Measurements from ENCODE around the gene MVB12B. TPM values are rescaled to one million over a fixed set of nuclear protein-coding genes. Genes with fewer than 3 reads are reported as not detected.

Gene MVB12B
- total RNA-seq, 2 experiments from 2014 or later = 14.3 to 15.3 TPM

GRCh38 chr9:126360073-126360472, 33.4 kb downstream of the MVB12B start:
- Histone ChIP-seq H3K4me3 (ENCODE audit: low read length) (no peak overlapping the region), H3K36me3 (ENCODE audit: insufficient read depth, low read length) (no peaks in the 10 kb centered on the region), H3K4me1 (ENCODE audit: insufficient read depth, low read length) (no peaks in the 10 kb centered on the region), H3K9me3 (ENCODE audit: control insufficient read depth in 1 of 2, insufficient read depth in 1 of 2, low read length in 2 of 2) (peaks cover 7 to 17% of the 10 kb centered on the region in 2 experiments), H3K27ac (ENCODE audit: low read depth in 1 of 2, low read length in 2 of 2) (no peak overlapping the region), H3K27me3 (ENCODE audit: control insufficient read depth in 1 of 2, insufficient read depth in 2 of 2, low read length in 2 of 2) (no peaks in the 10 kb centered on the region)
- ChIA-PET CTCF (interaction anchor here (1.1 to 1.6 kb wide), 2 partner anchors 10 to 12 kb away, joined by 3 to 4 read pairs; no protein-coding TSS in a partner anchor), POLR2A (no interaction called here)
- H3K9me3 Mint-ChIP-seq = peaks cover 4% of the 10 kb centered on the region
- H3K27ac Mint-ChIP-seq = no peak overlapping the region
- no peak for DNase-seq
- intact Hi-C loops (cut with DNase I, micrococcal nuclease) = no loop called here
- no peak for TF ChIP-seq CTCF (IDR thresholded peaks at IDR 0.05)
- H3K4me3 Mint-ChIP-seq = no peak overlapping the region
- no peaks in the 10 kb centered on the region for H3K27me3 Mint-ChIP-seq
- no peak for ATAC-seq (ENCODE audit: poor library complexity)
- peaks cover 6% of the 10 kb centered on the region for H3K4me1 Mint-ChIP-seq (ENCODE audit: low read depth)
- peaks cover 51% of the 10 kb centered on the region for H3K36me3 Mint-ChIP-seq (ENCODE audit: low read depth)

GRCh38 chr9:126361810-126362238, 35.2 kb downstream of the MVB12B start:
- TF ChIP-seq CTCF (IDR thresholded peaks at IDR 0.05) = no peak
- Mint-ChIP-seq H3K27ac (no peak overlapping the region), H3K27me3 (no peaks in the 10 kb centered on the region), H3K4me3 (no peak overlapping the region), H3K4me1 (ENCODE audit: low read depth) (no peaks in the 10 kb centered on the region), H3K36me3 (ENCODE audit: low read depth) (peaks cover 57% of the 10 kb centered on the region), H3K9me3 (peaks cover 4% of the 10 kb centered on the region)
- no peak for ATAC-seq (ENCODE audit: poor library complexity)
- no peaks in the 10 kb centered on the region for H3K4me1 ChIP-seq (ENCODE audit: insufficient read depth, low read length)
- no peak overlapping the region for H3K27ac ChIP-seq (ENCODE audit: low read depth in 1 of 2, low read length in 2 of 2)
- H3K36me3 ChIP-seq (ENCODE audit: insufficient read depth, low read length) = peaks cover under 1% of the 10 kb centered on the region
- no peak for DNase-seq
- POLR2A ChIA-PET = no interaction called here
- CTCF ChIA-PET = interaction anchor here (1.6 kb wide), 1 partner anchor 8 kb away, joined by 4 read pairs; no protein-coding TSS in a partner anchor
- peaks cover 7 to 17% of the 10 kb centered on the region in 2 experiments for H3K9me3 ChIP-seq (ENCODE audit: control insufficient read depth in 1 of 2, insufficient read depth in 1 of 2, low read length in 2 of 2)
- no peak overlapping the region for H3K4me3 ChIP-seq (ENCODE audit: low read length)
- no peaks in the 10 kb centered on the region for H3K27me3 ChIP-seq (ENCODE audit: control insufficient read depth in 1 of 2, insufficient read depth in 2 of 2, low read length in 2 of 2)
- intact Hi-C loops (cut with DNase I, micrococcal nuclease) = no loop called here

- Mint-ChIP-seq H3K9me3 (peaks cover 4% of the 10 kb centered on the region), H3K4me1 (ENCODE audit: low read depth) (no peaks in the 10 kb centered on the region), H3K36me3 (ENCODE audit: low read depth) (peaks cover 62% of the 10 kb centered on the region), H3K27ac (no peak overlapping the region), H3K27me3 (no peaks in the 10 kb centered on the region), H3K4me3 (no peak overlapping the region)
- POLR2A ChIA-PET = no interaction called here
- H3K9me3 ChIP-seq (ENCODE audit: control insufficient read depth in 1 of 2, insufficient read depth in 1 of 2, low read length in 2 of 2) = peaks cover 7 to 17% of the 10 kb centered on the region in 2 experiments
- DNase-seq (no peak), ATAC-seq (ENCODE audit: poor library complexity) (no peak)
- TF ChIP-seq CTCF (IDR thresholded peaks at IDR 0.05) = no peak
- no peaks in the 10 kb centered on the region for H3K4me1 ChIP-seq (ENCODE audit: insufficient read depth, low read length)
- no peaks in the 10 kb centered on the region for H3K27me3 ChIP-seq (ENCODE audit: control insufficient read depth in 1 of 2, insufficient read depth in 2 of 2, low read length in 2 of 2)
- CTCF ChIA-PET = no interaction called here
- H3K4me3 ChIP-seq (ENCODE audit: low read length) = no peak overlapping the region
- H3K36me3 ChIP-seq (ENCODE audit: insufficient read depth, low read length) = peaks cover 3% of the 10 kb centered on the region
- H3K27ac ChIP-seq (ENCODE audit: low read depth in 1 of 2, low read length in 2 of 2) = no peak overlapping the region
- intact Hi-C loops (cut with DNase I, micrococcal nuclease) = no loop called here
Measured at GRCh38 chr9:126363250-126363649, 36.6 kb downstream of the MVB12B start.

All from CD4-positive, alpha-beta T cell (primary cell).